HUES64 (cell line): Measurements from ENCODE around the gene CD2.

ENCODE experiments used
- H3K27ac ChIP-seq: 2 replicates; pipeline ENCODE4 v1.7.0; 2013; ENCODE audit warnings: low read depth, low read length, inconsistent platforms
- H3K27me3 ChIP-seq: 2 replicates; pipeline ENCODE4 v1.6.1; 2013; ENCODE audit warnings: mild to moderate bottlenecking, low read length; ENCODE audit not compliant: insufficient read depth
- H3K36me3 ChIP-seq: 2 replicates; pipeline ENCODE4 v1.6.1; 2013; ENCODE audit warnings: mild to moderate bottlenecking, low read length; ENCODE audit not compliant: insufficient read depth
- H3K4me1 ChIP-seq: 2 replicates; pipeline ENCODE4 v1.6.1; 2013; ENCODE audit warnings: mild to moderate bottlenecking, low read length, moderate library complexity; ENCODE audit not compliant: insufficient read depth
- H3K4me3 ChIP-seq: 2 replicates; pipeline ENCODE4 v1.5.1; 2013; ENCODE audit warnings: mild to moderate bottlenecking, low read length, moderate library complexity
- H3K9ac ChIP-seq: 2 replicates; pipeline ENCODE4 v1.6.1; 2013; ENCODE audit warnings: mild to moderate bottlenecking, low read depth, low read length
- H3K9me3 ChIP-seq: 2 replicates; pipeline ENCODE4 v1.6.1; 2013; ENCODE audit warnings: low read depth, low read length; ENCODE audit not compliant: insufficient read depth
- WGBS: fragments of 150-250, 120-280 bp; methylation state at CpG from one replicate; pipeline ENCODE4 v1.1.7; 2013; ENCODE audit warnings: missing lambda C conversion rate; 5-methylcytosine and 5-hydroxymethylcytosine counted together

CD2 gene

GRCh38 chr1:116793357-116793935, 39.2 kb downstream of the CD2 start:
- Histone ChIP-seq H3K4me3 (no peak overlapping the region), H3K27ac (no peak overlapping the region), H3K4me1 (peaks cover 10% of the 10 kb centered on the region), H3K9ac (no peak overlapping the region), H3K27me3 (no peaks in the 10 kb centered on the region), H3K9me3 (no peaks in the 10 kb centered on the region), H3K36me3 (no peaks in the 10 kb centered on the region)
- 84% methylated on average over 2 of the region's 2 CpGs for WGBS

- no peak overlapping the region for H3K9ac ChIP-seq
- H3K4me3 ChIP-seq: no peak overlapping the region
- no peaks in the 10 kb centered on the region for H3K9me3 ChIP-seq
- H3K27me3 ChIP-seq: no peaks in the 10 kb centered on the region
- WGBS: 90% methylated on average over 5 of the region's 5 CpGs
- H3K4me1 ChIP-seq: peaks cover 10% of the 10 kb centered on the region
- no peak overlapping the region for H3K27ac ChIP-seq
- H3K36me3 ChIP-seq: no peaks in the 10 kb centered on the region
These were observed 40.1 kb downstream of the CD2 start for GRCh38 chr1:116794371-116794770.

- no peaks in the 10 kb centered on the region for H3K36me3 ChIP-seq
- no peaks in the 10 kb centered on the region for H3K27me3 ChIP-seq
- H3K27ac ChIP-seq: no peak overlapping the region
- no peaks in the 10 kb centered on the region for H3K9me3 ChIP-seq
- peaks cover 10% of the 10 kb centered on the region for H3K4me1 ChIP-seq
- H3K4me3 ChIP-seq: no peak overlapping the region
- H3K9ac ChIP-seq: no peak overlapping the region
- WGBS: 97% methylated on average over 4 of the region's 4 CpGs
These were observed 40.7 kb downstream of the CD2 start for GRCh38 chr1:116794804-116795481.

GRCh38 chr1:116795482-116795829, 41.2 kb downstream of the CD2 start:
- 98% methylated on average over 3 of the region's 3 CpGs for WGBS
- H3K4me1 ChIP-seq: peaks cover 10% of the 10 kb centered on the region

GRCh38 chr1:116804736-116805135, 50.5 kb downstream of the CD2 start:
- Histone ChIP-seq H3K27me3 (no peaks in the 10 kb centered on the region), H3K36me3 (no peaks in the 10 kb centered on the region), H3K4me1 (peaks cover 16% of the 10 kb centered on the region), H3K9ac (no peak overlapping the region), H3K27ac (no peak overlapping the region), H3K4me3 (no peak overlapping the region), H3K9me3 (no peaks in the 10 kb centered on the region)
- 90% methylated on average over 1 of the region's 2 CpGs for WGBS

More at GRCh38 chr1:116795482-116795829, 41.2 kb downstream of the CD2 start:
- H3K9ac ChIP-seq: no peak overlapping the region
- no peaks in the 10 kb centered on the region for H3K36me3 ChIP-seq
- H3K27ac ChIP-seq: no peak overlapping the region
- H3K9me3 ChIP-seq: no peaks in the 10 kb centered on the region
- no peaks in the 10 kb centered on the region for H3K27me3 ChIP-seq
- H3K4me3 ChIP-seq: no peak overlapping the region

- Histone ChIP-seq H3K36me3 (no peaks in the 10 kb centered on the region), H3K4me3 (no peak overlapping the region), H3K27me3 (no peaks in the 10 kb centered on the region), H3K27ac (no peak overlapping the region), H3K9me3 (no peaks in the 10 kb centered on the region), H3K9ac (no peak overlapping the region), H3K4me1 (peaks cover 16% of the 10 kb centered on the region)
- WGBS: no CpG with 5 or more reads among the region's 2 CpGs
These were observed 51.2 kb downstream of the CD2 start for GRCh38 chr1:116805398-116805797.

GRCh38 chr1:116806245-116806644, 52.0 kb downstream of the CD2 start:
- H3K9ac ChIP-seq: no peak overlapping the region
- no peak overlapping the region for H3K27ac ChIP-seq
- 91% methylated on average over 1 of the region's 1 CpG for WGBS
- H3K4me3 ChIP-seq: no peak overlapping the region
- no peaks in the 10 kb centered on the region for H3K36me3 ChIP-seq
- H3K9me3 ChIP-seq: no peaks in the 10 kb centered on the region
- H3K4me1 ChIP-seq: peaks cover 16% of the 10 kb centered on the region
- H3K27me3 ChIP-seq: no peaks in the 10 kb centered on the region

GRCh38 chr1:116806671-116807070, 52.4 kb downstream of the CD2 start:
- no peak overlapping the region for H3K27ac ChIP-seq
- peaks cover 16% of the 10 kb centered on the region for H3K4me1 ChIP-seq
- no peak overlapping the region for H3K9ac ChIP-seq
- no peaks in the 10 kb centered on the region for H3K27me3 ChIP-seq
- H3K9me3 ChIP-seq: no peaks in the 10 kb centered on the region
- WGBS: 94% methylated on average over 4 of the region's 4 CpGs
- no peaks in the 10 kb centered on the region for H3K36me3 ChIP-seq
- no peak overlapping the region for H3K4me3 ChIP-seq

- Histone ChIP-seq H3K27ac (no peak overlapping the region), H3K36me3 (no peaks in the 10 kb centered on the region), H3K4me3 (no peak overlapping the region), H3K4me1 (peaks cover 16% of the 10 kb centered on the region), H3K27me3 (no peaks in the 10 kb centered on the region), H3K9ac (no peak overlapping the region), H3K9me3 (no peaks in the 10 kb centered on the region)
- 77% methylated on average over 16 of the region's 16 CpGs for WGBS
These were observed 53.4 kb downstream of the CD2 start for GRCh38 chr1:116807394-116808199.

GRCh38 chr1:116808200-116808847, 54.1 kb downstream of the CD2 start:
- peaks cover 2% of the 10 kb centered on the region; the same call in 1 of the 2 replicates for H3K9me3 ChIP-seq
- 79% methylated on average over 8 of the region's 8 CpGs for WGBS
- no peak overlapping the region for H3K4me3 ChIP-seq
- no peaks in the 10 kb centered on the region for H3K36me3 ChIP-seq
- H3K27ac ChIP-seq: no peak overlapping the region
- H3K9ac ChIP-seq: no peak overlapping the region
- H3K4me1 ChIP-seq: peaks cover 16% of the 10 kb centered on the region
- no peaks in the 10 kb centered on the region for H3K27me3 ChIP-seq
